ENCODE measurements around the gene CALHM5. TPM values are rescaled to one million over a fixed set of nuclear protein-coding genes. Genes with fewer than 3 reads are reported as not detected.

CALHM5 gene
- total and polyA plus RNA-seq, 9 of the 15 experiments (the other 6 are each of a cell fraction or from before 2014, with no cell fraction given) = under 0.01 to 0.05 (median 0.02) TPM; not detected in 2

GRCh38 chr6:116570856-116571682 lies 59.6 kb downstream of the CALHM5 start, which contains the start of gene RWDD1 (continued):
- TF ChIP-seq, protein P1, sequence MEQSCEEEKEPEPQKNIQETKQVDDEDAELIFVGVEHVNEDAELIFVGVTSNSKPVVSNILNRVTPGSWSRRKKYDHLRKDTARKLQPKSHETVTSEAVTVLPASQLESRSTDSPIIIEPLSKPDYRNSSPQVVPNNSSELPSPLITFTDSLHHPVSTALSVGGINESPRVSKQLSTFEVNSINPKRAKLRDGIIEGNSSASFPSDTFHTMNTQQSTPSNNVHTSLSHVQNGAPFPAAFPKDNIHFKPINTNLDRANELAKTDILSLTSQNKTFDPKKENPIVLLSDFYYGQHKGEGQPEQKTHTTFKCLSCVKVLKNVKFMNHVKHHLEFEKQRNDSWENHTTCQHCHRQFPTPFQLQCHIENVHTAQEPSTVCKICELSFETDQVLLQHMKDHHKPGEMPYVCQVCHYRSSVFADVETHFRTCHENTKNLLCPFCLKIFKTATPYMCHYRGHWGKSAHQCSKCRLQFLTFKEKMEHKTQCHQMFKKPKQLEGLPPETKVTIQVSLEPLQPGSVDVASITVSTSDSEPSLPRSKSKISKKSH (CRISPR knock-in tag; IDR thresholded peaks at IDR 0.05) = no peak
- TF ChIP-seq ZNF395 (CRISPR knock-in tag; IDR thresholded peaks at IDR 0.05) (peak; percentile 94), HIVEP1 (CRISPR knock-in tag; IDR thresholded peaks at IDR 0.05) (no peak), ZNF165 (CRISPR knock-in tag; IDR thresholded peaks at IDR 0.05; ENCODE audit: borderline replicate concordance) (no peak), HDGF (IDR thresholded peaks at IDR 0.05) (no peak), NR2C1 (IDR thresholded peaks at IDR 0.05) (no peak), NR2C1 (tag; IDR thresholded peaks at IDR 0.05) (peak; percentile 53), ZNF644 (tag; IDR thresholded peaks at IDR 0.05; ENCODE audit: low read depth) (no peak), ZNF77 (CRISPR knock-in tag; IDR thresholded peaks at IDR 0.05) (no peak), PML (IDR thresholded peaks at IDR 0.05; ENCODE audit: low read length) (peak; percentile 87), FOXK1 (CRISPR knock-in tag; IDR thresholded peaks at IDR 0.05; ENCODE audit: borderline replicate concordance) (no peak), BHLHE40 (IDR thresholded peaks at IDR 0.05; ENCODE audit: low read length) (peak; percentile 69), KDM4B (IDR thresholded peaks at IDR 0.05; ENCODE audit: borderline replicate concordance in 2 of 2, low read depth in 1 of 2) (peak in 1 of 2 experiments; percentile 69; a peak in 1 of 4 replicates), SRSF3 (IDR thresholded peaks at IDR 0.05; ENCODE audit: insufficient read depth, low read length) (no peak), ZKSCAN8 (CRISPR knock-in tag; IDR thresholded peaks at IDR 0.05) (no peak), NFE2 (IDR thresholded peaks at IDR 0.05; ENCODE audit: low read depth) (peak; percentile 98), BMI1 (IDR thresholded peaks at IDR 0.05; ENCODE audit: low read length) (peak; percentile 26; the same call in 1 of the 2 replicates), ZNF324 (CRISPR knock-in tag; IDR thresholded peaks at IDR 0.05) (no peak), CAMTA2 (CRISPR knock-in tag; conservative IDR thresholded peaks at IDR 0.05) (no peak), ZNF121 (CRISPR knock-in tag; conservative IDR thresholded peaks at IDR 0.05) (no peak), HNRNPLL (IDR thresholded peaks at IDR 0.05; ENCODE audit: low read depth, low read length, poor library complexity, severe bottlenecking) (peak; percentile 67), ESRRA (IDR thresholded peaks at IDR 0.05; ENCODE audit: borderline replicate concordance, low read depth) (peak; percentile 51; the same call in 1 of the 2 replicates)
- TF ChIP-seq, protein P2, sequence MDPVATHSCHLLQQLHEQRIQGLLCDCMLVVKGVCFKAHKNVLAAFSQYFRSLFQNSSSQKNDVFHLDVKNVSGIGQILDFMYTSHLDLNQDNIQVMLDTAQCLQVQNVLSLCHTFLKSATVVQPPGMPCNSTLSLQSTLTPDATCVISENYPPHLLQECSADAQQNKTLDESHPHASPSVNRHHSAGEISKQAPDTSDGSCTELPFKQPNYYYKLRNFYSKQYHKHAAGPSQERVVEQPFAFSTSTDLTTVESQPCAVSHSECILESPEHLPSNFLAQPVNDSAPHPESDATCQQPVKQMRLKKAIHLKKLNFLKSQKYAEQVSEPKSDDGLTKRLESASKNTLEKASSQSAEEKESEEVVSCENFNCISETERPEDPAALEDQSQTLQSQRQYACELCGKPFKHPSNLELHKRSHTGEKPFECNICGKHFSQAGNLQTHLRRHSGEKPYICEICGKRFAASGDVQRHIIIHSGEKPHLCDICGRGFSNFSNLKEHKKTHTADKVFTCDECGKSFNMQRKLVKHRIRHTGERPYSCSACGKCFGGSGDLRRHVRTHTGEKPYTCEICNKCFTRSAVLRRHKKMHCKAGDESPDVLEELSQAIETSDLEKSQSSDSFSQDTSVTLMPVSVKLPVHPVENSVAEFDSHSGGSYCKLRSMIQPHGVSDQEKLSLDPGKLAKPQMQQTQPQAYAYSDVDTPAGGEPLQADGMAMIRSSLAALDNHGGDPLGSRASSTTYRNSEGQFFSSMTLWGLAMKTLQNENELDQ (CRISPR knock-in tag; IDR thresholded peaks at IDR 0.05; ENCODE audit: borderline replicate concordance) = no peak
